ENCODE measurements around the gene UBE2L5.

DNA sequence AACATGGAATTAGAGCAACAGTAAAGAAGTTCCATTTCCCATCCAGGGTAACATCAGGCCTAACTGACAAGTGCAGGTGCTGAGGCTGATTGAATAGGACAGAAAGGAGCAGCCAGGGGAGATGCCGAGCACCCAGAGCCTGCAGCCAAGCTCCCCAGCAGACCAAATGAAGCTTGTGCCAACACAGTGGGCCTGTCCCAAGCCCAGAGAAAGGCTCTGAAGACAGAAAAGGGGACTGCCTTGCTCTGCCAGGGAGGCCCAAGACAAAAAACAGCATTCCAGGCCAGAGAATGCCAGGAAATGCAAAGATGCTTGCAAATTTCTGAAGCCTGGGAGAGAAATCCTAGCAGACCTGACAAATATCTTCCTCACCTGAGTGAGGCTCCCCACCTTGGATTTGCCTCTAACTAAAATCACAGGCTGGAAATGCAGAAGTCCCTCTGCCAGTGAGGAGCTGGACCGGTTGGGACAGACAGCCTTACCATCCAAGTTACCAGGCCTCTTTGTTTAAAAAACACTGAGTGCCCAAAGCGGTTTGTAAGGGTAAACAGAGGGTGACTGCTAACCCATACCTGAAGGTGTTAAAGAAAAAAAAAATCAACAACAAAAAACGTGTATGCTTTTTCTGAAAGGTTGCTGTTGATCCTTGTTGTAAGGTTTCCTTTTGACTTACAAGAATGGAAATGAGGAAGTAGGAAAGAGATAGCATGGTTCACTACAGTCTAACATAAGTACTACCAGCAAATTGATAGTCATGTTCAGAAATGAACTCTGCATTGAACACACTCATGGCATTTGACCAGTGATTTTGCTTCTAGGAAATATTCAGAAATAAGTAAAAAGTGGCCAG, 55.3 kb downstream of the UBE2L5 start:
- TF ChIP-seq, protein P1, sequence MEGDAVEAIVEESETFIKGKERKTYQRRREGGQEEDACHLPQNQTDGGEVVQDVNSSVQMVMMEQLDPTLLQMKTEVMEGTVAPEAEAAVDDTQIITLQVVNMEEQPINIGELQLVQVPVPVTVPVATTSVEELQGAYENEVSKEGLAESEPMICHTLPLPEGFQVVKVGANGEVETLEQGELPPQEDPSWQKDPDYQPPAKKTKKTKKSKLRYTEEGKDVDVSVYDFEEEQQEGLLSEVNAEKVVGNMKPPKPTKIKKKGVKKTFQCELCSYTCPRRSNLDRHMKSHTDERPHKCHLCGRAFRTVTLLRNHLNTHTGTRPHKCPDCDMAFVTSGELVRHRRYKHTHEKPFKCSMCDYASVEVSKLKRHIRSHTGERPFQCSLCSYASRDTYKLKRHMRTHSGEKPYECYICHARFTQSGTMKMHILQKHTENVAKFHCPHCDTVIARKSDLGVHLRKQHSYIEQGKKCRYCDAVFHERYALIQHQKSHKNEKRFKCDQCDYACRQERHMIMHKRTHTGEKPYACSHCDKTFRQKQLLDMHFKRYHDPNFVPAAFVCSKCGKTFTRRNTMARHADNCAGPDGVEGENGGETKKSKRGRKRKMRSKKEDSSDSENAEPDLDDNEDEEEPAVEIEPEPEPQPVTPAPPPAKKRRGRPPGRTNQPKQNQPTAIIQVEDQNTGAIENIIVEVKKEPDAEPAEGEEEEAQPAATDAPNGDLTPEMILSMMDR (IDR thresholded peaks at IDR 0.05): no peak
- TF ChIP-seq POLR2AphosphoS5 (IDR thresholded peaks at IDR 0.05) (no peak), POLR2A (IDR thresholded peaks at IDR 0.05) (no peak), EP300 (IDR thresholded peaks at IDR 0.05) (no peak)
